Erythroblast (primary cell): ENCODE measurements around the gene GMEB2.

Experiments used
- GATA1 ChIP-seq: IDR thresholded peaks from 2 replicates; pipeline ENCODE4 v1.6.1; 2011; ENCODE audit warnings: low read depth, mild to moderate bottlenecking, control low read depth, low read length, moderate library complexity
- POLR2A ChIP-seq: IDR thresholded peaks from 2 replicates; pipeline ENCODE4 v1.6.1; 2011; ENCODE audit warnings: mild to moderate bottlenecking, low read length

DNA sequence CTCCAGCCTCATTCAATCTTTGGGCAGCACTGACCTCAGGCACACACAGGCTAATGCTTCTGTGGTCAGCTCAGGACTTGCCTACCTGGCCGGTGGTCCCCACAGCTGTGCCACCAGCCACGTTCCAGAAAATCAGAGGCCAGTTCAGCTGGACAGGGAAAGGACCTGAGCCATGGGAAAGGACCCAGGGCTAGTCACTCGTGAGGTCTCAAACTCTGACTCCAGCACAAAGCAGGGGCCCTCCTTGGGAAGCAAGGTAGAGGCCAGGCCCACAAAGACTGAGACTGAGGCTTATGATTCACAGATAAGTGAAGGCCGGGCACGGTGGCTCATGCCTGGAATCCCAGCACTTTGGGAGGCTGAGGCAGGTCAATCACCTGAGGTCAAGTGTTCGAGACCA is 30.5 kb downstream of the GMEB2 start:
- no peak for TF ChIP-seq POLR2A
- TF ChIP-seq GATA1 = no peak
